Measurements from ENCODE around the gene PTPN5. TPM values are rescaled to one million over a fixed set of nuclear protein-coding genes. Genes with fewer than 3 reads are reported as not detected.

The PTPN5 gene
- total RNA-seq, 4 donors from 2014 or later, result 0.27 to 0.64 TPM; not detected in 2

GRCh38 chr11:18804199-18804999, 12.8 kb upstream of the PTPN5 start:
- no peak for DNase-seq
- WGBS, 2 donors (ENCODE audit: low coverage in 1 of 2), result 44 to 50% methylated on average over 3 to 4 of the region's 4 CpGs
- no peaks in the 10 kb centered on the region for H3K9me3 ChIP-seq

GRCh38 chr11:18802381-18803257, 11.0 kb upstream of the PTPN5 start:
- WGBS, 2 donors (ENCODE audit: low coverage in 1 of 2), result 26 to 40% methylated on average over 9 to 13 of the region's 13 CpGs
- intact Hi-C loops (cut with DNase I; ENCODE audit: low total_unique reads), result no loop called here
- in situ Hi-C loops (cut with MboI; ENCODE audit: low pct_ligation_motif_present in 1 of 4, low pct_unique_long_range_greater_than_20kb in 1 of 4, low sequenced_read_pairs in 3 of 4), result no loop called here

More at GRCh38 chr11:18804199-18804999, 12.8 kb upstream of the PTPN5 start:
- in situ Hi-C loops (cut with MboI; ENCODE audit: low pct_ligation_motif_present in 1 of 4, low pct_unique_long_range_greater_than_20kb in 1 of 4, low sequenced_read_pairs in 3 of 4) (no loop called here), intact Hi-C loops (cut with DNase I; ENCODE audit: low total_unique reads) (no loop called here)
- TF ChIP-seq CTCF (IDR thresholded peaks at IDR 0.05), result no peak
- no peak for TF ChIP-seq POLR2A (IDR thresholded peaks at IDR 0.05)
- no peak for TF ChIP-seq EP300 (IDR thresholded peaks at IDR 0.05; ENCODE audit: low read depth)
- no peak for TF ChIP-seq POLR2AphosphoS5 (IDR thresholded peaks at IDR 0.05)
- peaks cover 12% of the 10 kb centered on the region for H3K27me3 ChIP-seq
- H3K4me3 ChIP-seq, result no peak overlapping the region
- no peaks in the 10 kb centered on the region for H3K36me3 ChIP-seq
- H3K27ac ChIP-seq, result no peak overlapping the region
- H3K4me1 ChIP-seq, result peaks cover 0 to 4% (median 0%) of the 10 kb centered on the region in 4 donors

GRCh38 chr11:18798799-18799469, 7.3 kb upstream of the PTPN5 start:
- DNase-seq, result no peak
- Histone ChIP-seq H3K4me1 (peaks cover 0 to 4% (median 0%) of the 10 kb centered on the region in 4 donors), H3K36me3 (no peaks in the 10 kb centered on the region), H3K27me3 (peaks cover 12% of the 10 kb centered on the region), H3K4me3 (no peak overlapping the region), H3K9me3 (no peaks in the 10 kb centered on the region), H3K27ac (no peak overlapping the region)
- in situ Hi-C loops (cut with MboI; ENCODE audit: low pct_ligation_motif_present in 1 of 4, low pct_unique_long_range_greater_than_20kb in 1 of 4, low sequenced_read_pairs in 3 of 4) (no loop called here), intact Hi-C loops (cut with DNase I; ENCODE audit: low total_unique reads) (no loop called here)
- WGBS, 2 donors (ENCODE audit: low coverage in 1 of 2), result 81 to 89% methylated on average over 3 of the region's 3 CpGs
- TF ChIP-seq CTCF (IDR thresholded peaks at IDR 0.05), result no peak
- no peak for TF ChIP-seq EP300 (IDR thresholded peaks at IDR 0.05; ENCODE audit: low read depth)
- TF ChIP-seq POLR2A (IDR thresholded peaks at IDR 0.05), result no peak
- no peak for TF ChIP-seq POLR2AphosphoS5 (IDR thresholded peaks at IDR 0.05)

More at GRCh38 chr11:18802381-18803257, 11.0 kb upstream of the PTPN5 start:
- peak; percentile 32 for DNase-seq
- no peaks in the 10 kb centered on the region for H3K9me3 ChIP-seq
- H3K4me1 ChIP-seq, result peaks cover 0 to 4% (median 0%) of the 10 kb centered on the region in 4 donors
- no peaks in the 10 kb centered on the region for H3K36me3 ChIP-seq
- H3K27ac ChIP-seq, result no peak overlapping the region
- H3K27me3 ChIP-seq, result peaks cover 12% of the 10 kb centered on the region
- H3K4me3 ChIP-seq, result no peak overlapping the region
- peak; percentile 35 to 50 (median 44) for TF ChIP-seq CTCF (IDR thresholded peaks at IDR 0.05)
- TF ChIP-seq POLR2A (IDR thresholded peaks at IDR 0.05), result no peak

GRCh38 chr11:18794956-18795355, 3.4 kb upstream of the PTPN5 start:
- Histone ChIP-seq H3K27me3 (peaks cover 51% of the 10 kb centered on the region), H3K4me1 (peaks cover 0 to 7% (median 0%) of the 10 kb centered on the region in 4 donors), H3K36me3 (no peaks in the 10 kb centered on the region), H3K27ac (no peak overlapping the region), H3K9me3 (no peaks in the 10 kb centered on the region), H3K4me3 (no peak overlapping the region)
- in situ Hi-C loops (cut with MboI; ENCODE audit: low pct_ligation_motif_present in 1 of 4, low pct_unique_long_range_greater_than_20kb in 1 of 4, low sequenced_read_pairs in 3 of 4), result no loop called here
- TF ChIP-seq EP300 (IDR thresholded peaks at IDR 0.05; ENCODE audit: low read depth), result no peak
- TF ChIP-seq POLR2A (IDR thresholded peaks at IDR 0.05), result no peak
- TF ChIP-seq POLR2AphosphoS5 (IDR thresholded peaks at IDR 0.05), result no peak
- TF ChIP-seq CTCF (IDR thresholded peaks at IDR 0.05), result no peak
- DNase-seq, result no peak
- WGBS, 2 donors (ENCODE audit: low coverage in 1 of 2), result 20 to 30% methylated on average over 6 to 7 of the region's 7 CpGs
- intact Hi-C loops (cut with DNase I; ENCODE audit: low total_unique reads), result no loop called here

Measured in transverse colon (tissue), 4 donors.